ENCODE measurements around the gene RASSF8. TPM values are rescaled to one million over a fixed set of nuclear protein-coding genes. Genes with fewer than 3 reads are reported as not detected.

The RASSF8 gene
- total RNA-seq, 2 donors from 2014 or later: 3.2 to 14.2 TPM

DNA sequence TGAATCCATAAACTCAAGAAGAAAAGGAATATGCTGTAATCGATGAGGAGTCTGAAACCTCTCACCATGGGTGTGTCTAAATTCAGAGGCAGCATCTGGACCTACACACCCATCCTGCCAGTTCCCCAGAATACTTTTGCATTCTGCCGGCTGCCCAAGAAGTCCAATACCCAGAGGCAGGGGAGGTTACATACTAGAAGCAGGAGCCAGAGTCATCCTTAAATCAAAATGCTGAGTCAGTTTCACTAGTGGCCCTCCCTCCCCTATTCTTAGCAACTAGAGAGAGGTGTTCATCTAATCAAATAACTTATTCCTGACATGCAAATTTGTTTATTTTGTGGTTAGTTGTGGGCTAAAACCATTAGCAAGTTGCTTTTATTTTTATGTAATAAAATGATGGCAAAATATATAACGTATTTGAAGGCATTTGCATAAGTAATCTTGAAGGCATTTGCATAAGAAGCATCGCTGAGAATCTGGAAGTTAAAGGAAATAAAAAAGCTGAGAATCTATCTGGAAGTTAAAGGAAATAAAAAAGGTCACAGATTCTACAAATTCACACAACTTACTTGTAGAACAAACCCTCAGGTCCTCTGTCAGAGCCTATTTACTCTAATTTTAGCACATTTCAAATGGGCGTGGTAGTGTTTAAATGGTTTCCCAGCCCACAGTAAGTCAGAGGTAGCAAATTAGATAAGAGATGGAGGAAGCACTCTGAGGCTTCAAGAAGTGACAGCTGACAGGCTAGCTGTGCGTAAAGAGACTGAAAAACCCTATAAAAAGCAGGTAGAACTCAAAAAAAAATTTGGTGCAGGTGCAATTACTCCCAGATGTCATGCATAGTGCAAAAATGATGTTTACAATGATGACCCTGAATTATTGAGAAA is 158.6 kb downstream of the RASSF8 start:
- Histone ChIP-seq H3K27ac (no peak overlapping the region), H3K9me3 (no peaks in the 10 kb centered on the region), H3K4me1 (peaks cover 5% of the 10 kb centered on the region), H3K36me3 (no peaks in the 10 kb centered on the region), H3K4me3 (no peak overlapping the region), H3K27me3 (no peaks in the 10 kb centered on the region), H3K9ac (ENCODE audit: low read depth in 2 of 2, low read length in 2 of 2) (peak overlapping the region in 1 of 2 donors; percentile 3)
- DNase-seq: no peak
- TF ChIP-seq, protein P1, sequence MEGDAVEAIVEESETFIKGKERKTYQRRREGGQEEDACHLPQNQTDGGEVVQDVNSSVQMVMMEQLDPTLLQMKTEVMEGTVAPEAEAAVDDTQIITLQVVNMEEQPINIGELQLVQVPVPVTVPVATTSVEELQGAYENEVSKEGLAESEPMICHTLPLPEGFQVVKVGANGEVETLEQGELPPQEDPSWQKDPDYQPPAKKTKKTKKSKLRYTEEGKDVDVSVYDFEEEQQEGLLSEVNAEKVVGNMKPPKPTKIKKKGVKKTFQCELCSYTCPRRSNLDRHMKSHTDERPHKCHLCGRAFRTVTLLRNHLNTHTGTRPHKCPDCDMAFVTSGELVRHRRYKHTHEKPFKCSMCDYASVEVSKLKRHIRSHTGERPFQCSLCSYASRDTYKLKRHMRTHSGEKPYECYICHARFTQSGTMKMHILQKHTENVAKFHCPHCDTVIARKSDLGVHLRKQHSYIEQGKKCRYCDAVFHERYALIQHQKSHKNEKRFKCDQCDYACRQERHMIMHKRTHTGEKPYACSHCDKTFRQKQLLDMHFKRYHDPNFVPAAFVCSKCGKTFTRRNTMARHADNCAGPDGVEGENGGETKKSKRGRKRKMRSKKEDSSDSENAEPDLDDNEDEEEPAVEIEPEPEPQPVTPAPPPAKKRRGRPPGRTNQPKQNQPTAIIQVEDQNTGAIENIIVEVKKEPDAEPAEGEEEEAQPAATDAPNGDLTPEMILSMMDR (IDR thresholded peaks at IDR 0.05): no peak
- intact Hi-C loops (cut with DNase I): loop anchor here (5.0 kb wide), 1 partner anchor 285 kb away; no protein-coding TSS in a partner anchor

DNA sequence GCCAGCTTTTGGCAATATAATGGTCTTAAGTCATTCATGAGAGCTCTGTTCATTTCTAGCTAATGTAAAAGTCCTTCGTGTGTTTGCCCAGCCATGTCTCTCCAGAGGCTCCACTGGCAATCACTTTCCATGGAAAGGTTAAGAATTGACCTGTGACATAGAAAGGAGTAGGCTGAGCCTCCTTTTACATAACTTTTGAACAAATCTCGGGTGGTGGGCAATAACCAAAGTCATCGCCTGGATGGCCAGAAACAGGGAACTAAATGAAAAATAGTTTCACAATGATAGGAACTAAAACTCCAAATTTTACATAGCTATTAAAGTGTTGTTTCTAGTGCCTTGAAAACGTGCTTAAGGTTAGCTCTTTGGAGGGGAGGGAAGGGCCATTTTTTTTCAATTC is 159.8 kb downstream of the RASSF8 start:
- no peak for DNase-seq
- intact Hi-C loops (cut with DNase I): loop anchor here (5.0 kb wide), 1 partner anchor 284 kb away; no protein-coding TSS in a partner anchor
- TF ChIP-seq, protein P1 (IDR thresholded peaks at IDR 0.05): no peak

DNA sequence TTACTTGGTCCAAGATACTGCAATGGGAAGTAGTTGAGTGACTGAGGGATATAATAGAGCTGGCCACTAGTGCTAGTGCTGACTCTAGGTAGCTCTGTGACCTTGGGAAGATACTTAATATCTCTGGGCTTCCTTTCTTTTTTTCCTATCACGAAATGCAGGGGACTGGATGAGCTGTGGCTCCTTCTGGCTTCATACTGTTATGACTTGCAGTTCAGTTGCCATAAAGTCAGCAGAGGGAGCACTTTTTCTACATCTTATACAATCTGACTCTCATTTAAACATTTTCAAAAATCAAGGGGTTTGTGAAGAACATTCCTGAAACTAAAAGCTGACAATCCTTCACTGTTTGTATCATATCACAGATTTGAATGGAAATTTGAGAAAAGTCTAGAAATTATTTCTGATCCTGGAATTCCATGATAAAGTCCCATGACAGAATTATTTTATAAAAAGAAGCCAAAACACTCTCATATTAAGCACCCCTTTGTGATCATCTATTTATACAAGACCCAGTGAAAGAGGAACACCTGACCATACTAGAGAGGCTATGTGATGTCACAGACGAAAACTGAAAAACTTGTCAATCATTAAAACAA is 161.0 kb downstream of the RASSF8 start:
- H3K9ac ChIP-seq (ENCODE audit: low read depth in 2 of 2, low read length in 2 of 2): no peak overlapping the region

More for the DNA sequence above, 159.8 kb downstream of the RASSF8 start:
- Histone ChIP-seq H3K36me3 (no peaks in the 10 kb centered on the region), H3K9me3 (no peaks in the 10 kb centered on the region), H3K27me3 (no peaks in the 10 kb centered on the region), H3K4me3 (no peak overlapping the region), H3K4me1 (peaks cover 5% of the 10 kb centered on the region), H3K9ac (ENCODE audit: low read depth in 2 of 2, low read length in 2 of 2) (no peak overlapping the region), H3K27ac (no peak overlapping the region)

DNA sequence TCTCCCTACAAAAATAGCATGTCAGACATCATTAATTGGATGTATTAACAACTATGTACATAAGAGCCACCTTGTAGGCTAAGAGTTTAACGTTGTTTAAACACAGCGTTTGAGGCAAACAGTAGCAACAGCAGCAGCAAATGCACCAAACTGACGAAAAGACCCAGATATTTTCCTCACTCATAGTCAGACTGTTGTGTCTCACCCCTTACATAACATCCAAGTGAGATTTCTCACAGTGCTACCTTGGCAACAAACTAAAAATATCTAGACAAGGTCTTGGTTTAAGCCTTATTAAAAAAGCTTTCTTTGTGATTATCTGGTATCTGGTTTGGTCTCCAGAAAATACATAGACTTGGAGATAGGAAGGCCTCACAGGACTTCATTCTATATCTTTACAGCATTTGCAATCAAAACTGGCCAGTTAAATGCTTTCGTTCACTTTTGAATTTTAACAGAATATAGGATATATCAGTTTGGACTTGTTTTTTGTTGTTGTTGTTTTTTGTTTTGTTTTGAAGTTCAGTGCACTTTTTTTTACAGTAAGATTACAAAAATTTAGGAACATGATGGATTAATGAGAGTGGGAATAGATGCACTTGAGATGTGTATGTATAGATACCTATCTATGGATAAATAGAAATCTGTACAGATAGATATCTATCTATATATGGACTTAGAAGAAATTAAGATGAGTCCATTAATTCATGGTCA is 162.2 kb downstream of the RASSF8 start:
- TF ChIP-seq, protein P1 (IDR thresholded peaks at IDR 0.05): no peak
- Histone ChIP-seq H3K9me3 (no peaks in the 10 kb centered on the region), H3K9ac (ENCODE audit: low read depth in 2 of 2, low read length in 2 of 2) (no peak overlapping the region), H3K4me3 (no peak overlapping the region), H3K27me3 (no peaks in the 10 kb centered on the region), H3K36me3 (no peaks in the 10 kb centered on the region), H3K4me1 (no peaks in the 10 kb centered on the region), H3K27ac (peak overlapping the region; percentile 1)
- intact Hi-C loops (cut with DNase I): no loop called here
- DNase-seq: no peak

More for the DNA sequence above, 161.0 kb downstream of the RASSF8 start:
- intact Hi-C loops (cut with DNase I): loop anchor here (5.0 kb wide), 1 partner anchor 283 kb away; no protein-coding TSS in a partner anchor
- no peak overlapping the region for H3K4me3 ChIP-seq
- peak; percentile 40 for DNase-seq
- no peak overlapping the region for H3K27ac ChIP-seq
- no peaks in the 10 kb centered on the region for H3K27me3 ChIP-seq
- TF ChIP-seq, protein P1 (IDR thresholded peaks at IDR 0.05): peak; percentile 51
- no peaks in the 10 kb centered on the region for H3K36me3 ChIP-seq
- H3K9me3 ChIP-seq: no peaks in the 10 kb centered on the region
- H3K4me1 ChIP-seq: no peaks in the 10 kb centered on the region

Measured in colonic mucosa (tissue), 4 donors.